Measurements from ENCODE around the gene TRAM2. TPM values are rescaled to one million over a fixed set of nuclear protein-coding genes. Genes with fewer than 3 reads are reported as not detected.

Gene TRAM2
- total RNA-seq, 1 experiment from 2014 or later = 12.8 TPM

DNA sequence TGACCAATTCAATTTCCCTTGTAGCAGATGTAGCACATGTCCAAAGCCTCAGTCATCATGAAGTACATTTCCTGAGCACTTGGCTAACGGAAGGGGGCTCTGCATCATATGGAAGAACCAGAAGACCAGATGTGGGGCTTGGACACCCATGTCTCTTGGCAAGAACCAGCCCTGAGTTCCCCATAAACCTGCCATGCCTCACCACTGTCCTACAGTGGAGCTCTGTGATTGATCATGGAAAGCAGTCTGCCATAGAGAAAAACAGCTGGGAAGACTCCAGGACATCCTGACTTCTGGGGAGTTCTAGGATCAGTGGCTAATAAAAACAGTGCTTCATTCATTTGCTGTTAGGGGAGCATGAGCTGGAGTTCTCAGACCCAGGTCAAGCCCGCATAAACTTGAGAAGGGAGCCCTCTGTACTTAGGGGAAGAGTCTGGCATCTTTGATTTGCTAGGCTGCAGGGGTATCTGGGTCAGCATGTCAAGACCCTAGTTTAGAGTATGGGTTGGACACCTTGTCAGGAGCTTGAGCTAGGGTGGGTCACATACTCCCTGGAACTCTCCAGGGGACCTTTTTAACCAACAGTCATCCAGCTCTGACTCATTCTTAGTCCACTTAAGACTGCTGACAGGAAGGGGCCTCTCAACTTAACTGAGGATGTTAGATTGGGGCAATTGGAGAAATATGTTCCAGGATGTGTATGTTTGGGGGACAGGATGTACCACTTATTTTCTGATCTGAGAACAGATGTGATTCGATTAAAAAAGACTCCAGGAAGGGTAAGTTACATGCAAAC lies 26.3 kb upstream of the TRAM2 start:
- intact Hi-C loops (cut with micrococcal nuclease; ENCODE audit: unreplicated experiment) = no loop called here
- Mint-ChIP-seq H3K9me3 (ENCODE audit: low read depth, unreplicated experiment) (no peaks in the 10 kb centered on the region), H3K36me3 (ENCODE audit: insufficient read depth, unreplicated experiment) (no peaks in the 10 kb centered on the region), H3K4me1 (ENCODE audit: low read depth, unreplicated experiment) (peaks cover 6% of the 10 kb centered on the region), H3K27me3 (ENCODE audit: unreplicated experiment) (no peaks in the 10 kb centered on the region), H3K27ac (ENCODE audit: unreplicated experiment) (no peak overlapping the region), H3K4me3 (ENCODE audit: low read depth, unreplicated experiment) (no peak overlapping the region)
- BruUV-seq (replicated peaks) = no TSS peak
- DNase-seq = no peak
- TF ChIP-seq, protein P1, sequence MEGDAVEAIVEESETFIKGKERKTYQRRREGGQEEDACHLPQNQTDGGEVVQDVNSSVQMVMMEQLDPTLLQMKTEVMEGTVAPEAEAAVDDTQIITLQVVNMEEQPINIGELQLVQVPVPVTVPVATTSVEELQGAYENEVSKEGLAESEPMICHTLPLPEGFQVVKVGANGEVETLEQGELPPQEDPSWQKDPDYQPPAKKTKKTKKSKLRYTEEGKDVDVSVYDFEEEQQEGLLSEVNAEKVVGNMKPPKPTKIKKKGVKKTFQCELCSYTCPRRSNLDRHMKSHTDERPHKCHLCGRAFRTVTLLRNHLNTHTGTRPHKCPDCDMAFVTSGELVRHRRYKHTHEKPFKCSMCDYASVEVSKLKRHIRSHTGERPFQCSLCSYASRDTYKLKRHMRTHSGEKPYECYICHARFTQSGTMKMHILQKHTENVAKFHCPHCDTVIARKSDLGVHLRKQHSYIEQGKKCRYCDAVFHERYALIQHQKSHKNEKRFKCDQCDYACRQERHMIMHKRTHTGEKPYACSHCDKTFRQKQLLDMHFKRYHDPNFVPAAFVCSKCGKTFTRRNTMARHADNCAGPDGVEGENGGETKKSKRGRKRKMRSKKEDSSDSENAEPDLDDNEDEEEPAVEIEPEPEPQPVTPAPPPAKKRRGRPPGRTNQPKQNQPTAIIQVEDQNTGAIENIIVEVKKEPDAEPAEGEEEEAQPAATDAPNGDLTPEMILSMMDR (IDR thresholded peaks at IDR 0.05; ENCODE audit: unreplicated experiment) = no peak
- CTCF ChIA-PET = no interaction called here

DNA sequence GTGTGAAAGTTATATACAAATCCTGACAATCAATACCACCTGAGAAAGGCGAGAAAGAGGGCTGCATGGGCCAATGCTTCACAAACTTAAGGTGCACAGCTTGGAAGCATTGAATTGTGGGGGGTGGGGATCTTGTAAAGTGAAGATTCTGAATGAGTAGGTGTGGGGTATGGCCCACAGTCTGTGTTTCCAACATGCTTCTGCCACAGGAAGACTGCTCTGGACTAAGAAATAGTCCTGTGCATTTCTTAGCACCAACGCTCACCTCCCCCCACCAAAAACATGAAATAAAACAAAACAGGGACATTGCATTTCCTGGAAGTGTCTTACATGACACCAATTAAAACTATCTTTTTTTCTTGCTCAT lies 21.9 kb upstream of the TRAM2 start:
- intact Hi-C loops (cut with micrococcal nuclease; ENCODE audit: unreplicated experiment) = loop anchor here (1.0 to 5.0 kb wide), 3 partner anchors 64 to 183 kb away; no protein-coding TSS in a partner anchor
- CTCF ChIA-PET = interaction anchor here (1.2 kb wide), 1 partner anchor 181 kb away, joined by 7 read pairs; no protein-coding TSS in a partner anchor
- Mint-ChIP-seq H3K9me3 (ENCODE audit: low read depth, unreplicated experiment) (no peaks in the 10 kb centered on the region), H3K27me3 (ENCODE audit: unreplicated experiment) (peaks cover 13% of the 10 kb centered on the region), H3K27ac (ENCODE audit: unreplicated experiment) (no peak overlapping the region), H3K4me1 (ENCODE audit: low read depth, unreplicated experiment) (peaks cover 21% of the 10 kb centered on the region), H3K36me3 (ENCODE audit: insufficient read depth, unreplicated experiment) (no peaks in the 10 kb centered on the region), H3K4me3 (ENCODE audit: low read depth, unreplicated experiment) (no peak overlapping the region)
- DNase-seq = no peak
- TF ChIP-seq, protein P1 (IDR thresholded peaks at IDR 0.05; ENCODE audit: unreplicated experiment) = no peak
- BruUV-seq (replicated peaks) = no TSS peak

DNA sequence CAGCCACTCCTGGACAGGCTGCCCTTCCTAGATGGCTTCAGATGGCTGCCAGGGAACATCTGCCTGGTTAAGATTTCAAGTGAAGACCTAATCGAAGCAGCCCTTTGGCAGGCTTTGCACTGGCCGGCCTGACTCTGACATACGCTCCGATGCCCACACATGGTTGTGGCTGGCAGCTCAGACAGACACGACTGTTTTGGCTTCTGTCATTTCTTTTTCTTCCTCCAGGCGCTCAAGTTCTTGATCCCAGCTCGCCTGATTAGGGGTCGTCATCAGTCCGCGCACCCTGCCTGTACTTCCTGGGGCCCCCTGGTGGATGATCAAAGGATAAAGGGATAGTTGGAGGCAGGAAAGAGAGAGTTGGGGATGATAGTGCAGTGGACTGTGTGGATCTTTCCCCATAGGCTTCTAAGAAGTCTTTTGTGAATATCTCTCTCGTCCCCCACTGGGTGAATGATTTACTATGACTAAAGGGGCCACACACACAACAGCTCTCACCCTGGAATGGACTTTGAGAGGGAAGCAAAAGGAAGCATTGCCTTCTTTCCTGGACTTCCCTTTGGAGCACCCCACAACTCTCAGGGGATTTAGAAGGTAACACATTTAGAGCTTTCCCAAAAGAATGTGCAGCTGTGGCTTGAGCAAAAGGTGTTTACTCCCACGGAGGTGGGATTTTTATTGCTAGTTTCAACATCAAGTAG lies 21.4 kb upstream of the TRAM2 start:
- TF ChIP-seq, protein P1 (IDR thresholded peaks at IDR 0.05; ENCODE audit: unreplicated experiment) = peak; percentile 68
- Mint-ChIP-seq H3K27ac (ENCODE audit: unreplicated experiment) (no peak overlapping the region), H3K27me3 (ENCODE audit: unreplicated experiment) (peaks cover 13% of the 10 kb centered on the region), H3K9me3 (ENCODE audit: low read depth, unreplicated experiment) (no peaks in the 10 kb centered on the region), H3K36me3 (ENCODE audit: insufficient read depth, unreplicated experiment) (no peaks in the 10 kb centered on the region), H3K4me1 (ENCODE audit: low read depth, unreplicated experiment) (peaks cover 21% of the 10 kb centered on the region), H3K4me3 (ENCODE audit: low read depth, unreplicated experiment) (peak overlapping the region; percentile 2)
- peak; percentile 79 for DNase-seq
- no TSS peak for BruUV-seq (replicated peaks)
- CTCF ChIA-PET = interaction anchor here (0.7 to 1.6 kb wide), 4 partner anchors 22 to 181 kb away, joined by 3 to 7 read pairs (median 4); partner anchors contain the start of gene EFHC1
- intact Hi-C loops (cut with micrococcal nuclease; ENCODE audit: unreplicated experiment) = loop anchor here (1.0 to 5.0 kb wide), 3 partner anchors 65 to 182 kb away; no protein-coding TSS in a partner anchor

DNA sequence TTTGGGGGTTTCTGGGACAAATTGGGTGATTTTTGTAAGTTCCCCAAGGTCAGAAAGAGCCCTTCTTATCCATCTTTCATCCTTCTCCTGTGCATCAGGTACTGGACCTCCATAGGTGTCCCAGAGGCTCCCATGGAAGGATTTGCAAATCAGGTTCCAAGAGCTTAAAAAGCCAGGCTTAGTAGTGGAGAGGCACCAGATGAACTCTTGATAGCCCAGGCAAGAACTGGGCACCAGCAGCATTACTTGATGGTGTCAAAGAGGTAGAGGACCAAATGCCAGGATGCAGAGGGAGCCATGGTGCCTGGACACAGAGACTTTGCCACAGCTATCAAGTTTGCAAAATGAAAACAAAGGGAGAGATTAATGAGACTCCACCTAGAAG lies 20.9 kb upstream of the TRAM2 start:
- Mint-ChIP-seq H3K9me3 (ENCODE audit: low read depth, unreplicated experiment) (no peaks in the 10 kb centered on the region), H3K4me3 (ENCODE audit: low read depth, unreplicated experiment) (peak overlapping the region; percentile 2), H3K27ac (ENCODE audit: unreplicated experiment) (no peak overlapping the region), H3K4me1 (ENCODE audit: low read depth, unreplicated experiment) (peaks cover 21% of the 10 kb centered on the region), H3K27me3 (ENCODE audit: unreplicated experiment) (peaks cover 13% of the 10 kb centered on the region), H3K36me3 (ENCODE audit: insufficient read depth, unreplicated experiment) (no peaks in the 10 kb centered on the region)
- TF ChIP-seq, protein P1 (IDR thresholded peaks at IDR 0.05; ENCODE audit: unreplicated experiment) = no peak
- CTCF ChIA-PET = interaction anchor here (0.7 to 1.6 kb wide), 4 partner anchors 21 to 180 kb away, joined by 3 to 7 read pairs (median 4); partner anchors contain the start of gene EFHC1
- DNase-seq = no peak
- BruUV-seq (replicated peaks) = no TSS peak
- intact Hi-C loops (cut with micrococcal nuclease; ENCODE audit: unreplicated experiment) = loop anchor here (1.0 to 5.0 kb wide), 3 partner anchors 66 to 181 kb away; no protein-coding TSS in a partner anchor

All from Calu3 (cell line).